GM21737 (cell line): Measurements from ENCODE around the gene TCF15.

ENCODE experiments used
- ATAC-seq: cut with Tn5 transposase; IDR thresholded peaks from one replicate; pipeline ENCODE4 v1.9.1; 2021; ENCODE audit warnings: mild to moderate bottlenecking, moderate library complexity; ENCODE audit not compliant: unreplicated experiment

Gene TCF15

DNA sequence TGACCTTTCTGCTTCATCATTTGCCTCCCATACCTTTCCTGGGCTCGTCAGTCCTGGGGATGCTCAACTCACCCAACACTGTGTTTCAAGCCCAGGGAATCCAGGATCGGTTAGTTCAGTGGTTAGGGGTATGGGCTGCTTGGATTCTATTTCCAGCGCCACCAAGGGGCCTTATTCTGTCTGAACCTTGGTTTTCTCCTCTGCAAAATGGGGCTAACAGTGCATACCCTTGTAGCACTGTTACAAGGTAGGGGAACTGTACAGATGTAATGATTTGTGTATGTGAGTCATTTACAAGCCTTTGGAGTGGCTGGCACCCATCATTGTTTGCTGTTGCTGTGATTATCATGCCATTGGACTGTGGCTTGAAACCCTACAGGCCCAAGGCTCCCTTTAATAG is 52.0 kb downstream of the TCF15 start:
- no peak for ATAC-seq

DNA sequence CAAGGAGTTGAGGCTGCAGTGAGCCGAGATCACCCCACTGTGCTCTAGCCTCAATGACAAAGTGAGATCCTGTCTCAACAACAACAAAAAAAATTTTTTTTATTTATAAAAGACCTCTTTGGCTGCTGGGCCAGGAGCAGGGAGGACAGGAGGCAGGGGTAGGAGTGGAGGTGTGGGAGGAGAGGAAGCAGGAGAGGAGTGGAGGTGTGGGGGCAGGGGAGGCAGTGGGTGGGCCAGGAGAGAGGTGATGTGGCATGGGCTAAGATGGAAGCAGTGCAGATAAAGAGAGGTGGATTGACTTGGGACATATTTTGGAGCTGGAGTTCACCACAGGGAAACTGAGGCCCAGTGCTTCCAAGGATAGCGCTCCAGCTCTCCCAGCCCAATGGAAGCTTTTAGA is 53.1 kb downstream of the TCF15 start:
- no peak for ATAC-seq

- ATAC-seq: no peak
Observed at GRCh38 chr20:555976-556385, 54.1 kb downstream of the TCF15 start.
